ENCODE results near the gene SYT2.

DNA sequence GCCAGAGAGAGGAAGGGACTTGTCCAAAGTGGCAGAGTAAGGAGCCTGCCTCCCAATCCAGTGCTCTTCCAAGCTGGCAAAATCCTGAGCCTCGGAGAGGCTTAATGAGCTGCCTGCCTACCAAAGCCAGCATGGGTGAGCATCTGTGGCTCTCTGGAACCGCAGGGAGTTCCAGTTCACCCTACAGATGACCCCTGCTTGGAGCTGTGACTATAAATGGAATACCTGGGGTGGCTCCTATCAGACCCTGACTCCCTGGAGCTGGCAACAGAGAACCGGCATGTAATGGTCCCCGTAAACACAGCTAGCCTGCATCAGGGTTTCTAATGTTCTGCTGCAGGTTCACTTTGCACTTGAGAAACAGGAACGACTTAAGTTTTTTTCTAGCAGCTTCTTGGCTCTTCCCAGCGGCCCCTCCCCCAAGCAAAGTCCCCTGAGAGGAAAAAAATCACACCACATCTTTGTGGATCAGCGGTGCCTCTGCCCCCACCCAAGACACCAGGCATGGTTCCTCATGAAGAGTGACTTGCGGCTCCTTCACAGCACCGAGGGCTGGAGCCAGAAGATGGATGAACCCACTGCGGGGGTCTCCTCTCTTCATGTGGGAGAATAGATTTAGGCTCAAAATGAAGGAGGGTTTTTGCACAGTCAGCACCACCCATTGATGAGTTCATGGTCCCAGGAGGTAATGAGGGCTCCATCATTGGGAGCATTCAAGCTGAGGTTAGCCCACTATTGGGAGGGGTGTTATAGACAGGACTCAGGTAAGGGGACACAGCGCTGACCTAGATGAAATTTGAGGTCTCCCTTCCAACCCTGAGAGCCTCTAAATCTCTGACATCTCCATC, 79.0 kb downstream of the SYT2 start:
- TF ChIP-seq, protein P1, sequence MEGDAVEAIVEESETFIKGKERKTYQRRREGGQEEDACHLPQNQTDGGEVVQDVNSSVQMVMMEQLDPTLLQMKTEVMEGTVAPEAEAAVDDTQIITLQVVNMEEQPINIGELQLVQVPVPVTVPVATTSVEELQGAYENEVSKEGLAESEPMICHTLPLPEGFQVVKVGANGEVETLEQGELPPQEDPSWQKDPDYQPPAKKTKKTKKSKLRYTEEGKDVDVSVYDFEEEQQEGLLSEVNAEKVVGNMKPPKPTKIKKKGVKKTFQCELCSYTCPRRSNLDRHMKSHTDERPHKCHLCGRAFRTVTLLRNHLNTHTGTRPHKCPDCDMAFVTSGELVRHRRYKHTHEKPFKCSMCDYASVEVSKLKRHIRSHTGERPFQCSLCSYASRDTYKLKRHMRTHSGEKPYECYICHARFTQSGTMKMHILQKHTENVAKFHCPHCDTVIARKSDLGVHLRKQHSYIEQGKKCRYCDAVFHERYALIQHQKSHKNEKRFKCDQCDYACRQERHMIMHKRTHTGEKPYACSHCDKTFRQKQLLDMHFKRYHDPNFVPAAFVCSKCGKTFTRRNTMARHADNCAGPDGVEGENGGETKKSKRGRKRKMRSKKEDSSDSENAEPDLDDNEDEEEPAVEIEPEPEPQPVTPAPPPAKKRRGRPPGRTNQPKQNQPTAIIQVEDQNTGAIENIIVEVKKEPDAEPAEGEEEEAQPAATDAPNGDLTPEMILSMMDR (IDR thresholded peaks at IDR 0.05; ENCODE audit: insufficient read depth, low read length), result no peak
- TF ChIP-seq GABPA (IDR thresholded peaks at IDR 0.05; ENCODE audit: low read depth) (no peak), POLR2AphosphoS5 (IDR thresholded peaks at IDR 0.05; ENCODE audit: low read depth) (no peak)
